MM.1S (cell line): ENCODE measurements around the gene ESF1.

Source experiments
- DNase-seq: peaks from one replicate; pipeline ENCODE4 v3.0.0-alpha.2; 2015
- H2AFZ ChIP-seq: fragments of 300-600 bp; sonication (generic); 2 replicates; pipeline ENCODE4 v1.6.0; 2016; ENCODE audit warnings: antibody characterized with exemption, low read length
- H3F3A ChIP-seq: fragments of 300-600 bp; sonication (generic); 2 replicates; pipeline ENCODE4 v1.6.1; 2016; ENCODE audit warnings: mild to moderate bottlenecking, antibody characterized with exemption, low read length, moderate library complexity, mixed read lengths; ENCODE audit not compliant: insufficient read depth
- H3K27ac ChIP-seq: fragments of 300-600 bp; sonication (generic); 2 replicates; pipeline ENCODE4 v1.5.1; 2016; ENCODE audit warnings: mild to moderate bottlenecking, low read length
- H3K27me3 ChIP-seq: fragments of 300-600 bp; sonication (generic); replicated peaks from 2 replicates; pipeline ENCODE4 v1.6.0; 2016; ENCODE audit warnings: low read length; ENCODE audit not compliant: insufficient read depth
- H3K36me3 ChIP-seq: fragments of 300-600 bp; sonication (generic); replicated peaks from 2 replicates; pipeline ENCODE4 v1.6.1; 2016; ENCODE audit warnings: mild to moderate bottlenecking, low read length, mixed read lengths; ENCODE audit not compliant: insufficient read depth
- H3K4me1 ChIP-seq: fragments of 300-600 bp; sonication (generic); 2 replicates; pipeline ENCODE4 v1.6.1; 2016; ENCODE audit warnings: low read length, mixed read lengths
- H3K4me2 ChIP-seq: fragments of 300-600 bp; sonication (generic); 2 replicates; pipeline ENCODE4 v1.6.0; 2016; ENCODE audit warnings: low read depth, low read length
- H3K4me3 ChIP-seq: fragments of 300-600 bp; sonication (generic); 2 replicates; pipeline ENCODE4 v1.5.1; 2016; ENCODE audit warnings: low read length, mixed read lengths
- H3K79me2 ChIP-seq: fragments of 300-600 bp; sonication (generic); 2 replicates; pipeline ENCODE4 v1.6.1; 2016; ENCODE audit warnings: mixed run types, low read length, mixed read lengths
- H3K9ac ChIP-seq: fragments of 300-600 bp; sonication (generic); 2 replicates; pipeline ENCODE4 v1.6.1; 2016; ENCODE audit warnings: low read length, mixed read lengths
- H3K9me2 ChIP-seq: fragments of 300-600 bp; sonication (generic); replicated peaks from 2 replicates; pipeline ENCODE4 v1.6.1; 2016; ENCODE audit warnings: mild to moderate bottlenecking, low read length, mixed read lengths; ENCODE audit not compliant: insufficient read depth
- H3K9me3 ChIP-seq: fragments of 300-600 bp; sonication (generic); replicated peaks from 2 replicates; pipeline ENCODE4 v1.6.1; 2016; ENCODE audit warnings: mild to moderate bottlenecking, low read length, mixed read lengths; ENCODE audit not compliant: insufficient read depth
- H4K20me1 ChIP-seq: fragments of 300-600 bp; sonication (generic); 2 replicates; pipeline ENCODE4 v1.6.1; 2016; ENCODE audit warnings: mild to moderate bottlenecking, low read length, moderate library complexity, mixed read lengths; ENCODE audit not compliant: insufficient read depth
- CTCF ChIP-seq: fragments of 300-600 bp; sonication (generic); IDR thresholded peaks from 2 replicates; pipeline ENCODE4 v1.5.1; 2016; ENCODE audit warnings: antibody characterized with exemption, low read length, mixed read lengths
- EZH2 ChIP-seq: fragments of 300-600 bp; sonication (generic); optimal IDR thresholded peaks from 2 replicates; pipeline ENCODE3; 2017; ENCODE audit warnings: low read depth, mild to moderate bottlenecking, antibody characterized with exemption, low read length, mixed read lengths
- EZH2phosphoT487 ChIP-seq: fragments of 300-600 bp; sonication (generic); IDR thresholded peaks from 2 replicates; pipeline ENCODE4 v1.6.1; 2018; ENCODE audit warnings: antibody characterized with exemption, low read length

Gene ESF1

GRCh38 chr20:13723011-13723410 is 61.7 kb downstream of the ESF1 start:
- Histone ChIP-seq H3K4me2 (no peak overlapping the region), H4K20me1 (no peaks in the 10 kb centered on the region), H3K4me1 (no peaks in the 10 kb centered on the region), H3K9me2 (no peaks in the 10 kb centered on the region), H3K79me2 (no peaks in the 10 kb centered on the region), H3K27ac (no peak overlapping the region), H3F3A (no peaks in the 10 kb centered on the region), H3K9ac (no peak overlapping the region), H3K27me3 (no peaks in the 10 kb centered on the region), H3K4me3 (no peak overlapping the region), H3K36me3 (no peaks in the 10 kb centered on the region; the same call in none of the 2 replicates), H3K9me3 (no peaks in the 10 kb centered on the region), H2AFZ (no peak overlapping the region)
- TF ChIP-seq EZH2 (no peak), CTCF (no peak), EZH2phosphoT487 (no peak)
- DNase-seq, result no peak

- no peak overlapping the region for H2AFZ ChIP-seq
- TF ChIP-seq EZH2phosphoT487 (no peak), EZH2 (no peak), CTCF (no peak)
- H4K20me1 ChIP-seq, result no peaks in the 10 kb centered on the region
- no peak overlapping the region for H3K4me2 ChIP-seq
- H3K9ac ChIP-seq, result no peak overlapping the region
- H3K79me2 ChIP-seq, result no peaks in the 10 kb centered on the region
- H3F3A ChIP-seq, result no peaks in the 10 kb centered on the region
- no peaks in the 10 kb centered on the region; the same call in none of the 2 replicates for H3K36me3 ChIP-seq
- no peaks in the 10 kb centered on the region for H3K9me2 ChIP-seq
- no peak overlapping the region for H3K4me3 ChIP-seq
- H3K27ac ChIP-seq, result no peak overlapping the region
- no peaks in the 10 kb centered on the region for H3K4me1 ChIP-seq
- H3K27me3 ChIP-seq, result no peaks in the 10 kb centered on the region
- DNase-seq, result no peak
- H3K9me3 ChIP-seq, result no peaks in the 10 kb centered on the region
Observed at GRCh38 chr20:13718171-13718570, 66.5 kb downstream of the ESF1 start.

GRCh38 chr20:13717631-13718044 is 67.1 kb downstream of the ESF1 start:
- no peaks in the 10 kb centered on the region for H4K20me1 ChIP-seq
- H2AFZ ChIP-seq, result no peak overlapping the region
- no peaks in the 10 kb centered on the region for H3K79me2 ChIP-seq
- no peak overlapping the region for H3K4me2 ChIP-seq
- no peaks in the 10 kb centered on the region for H3K27me3 ChIP-seq
- no peaks in the 10 kb centered on the region for H3K4me1 ChIP-seq
- H3K9me2 ChIP-seq, result no peaks in the 10 kb centered on the region
- TF ChIP-seq EZH2, result no peak
- TF ChIP-seq CTCF, result no peak
- no peak for TF ChIP-seq EZH2phosphoT487
- H3F3A ChIP-seq, result no peaks in the 10 kb centered on the region
- no peak for DNase-seq
- no peak overlapping the region for H3K9ac ChIP-seq
- no peak overlapping the region for H3K27ac ChIP-seq
- no peak overlapping the region for H3K4me3 ChIP-seq
- H3K36me3 ChIP-seq, result no peaks in the 10 kb centered on the region; the same call in none of the 2 replicates
- no peaks in the 10 kb centered on the region for H3K9me3 ChIP-seq
